Effector memory CD4-positive, alpha-beta T cell (primary cell): ENCODE results near the gene C1orf50.

Experiments used
- DNase-seq, 3 donors: peaks; one replicate each; pipeline ENCODE4 v3.0.0-alpha.2; 2020
- H3K27ac ChIP-seq: 2 replicates; pipeline ENCODE4 v1.7.0; 2013; ENCODE audit warnings: mild to moderate bottlenecking, low read length, moderate library complexity; ENCODE audit not compliant: insufficient read depth, poor library complexity, severe bottlenecking
- H3K27me3 ChIP-seq: replicated peaks from 2 replicates; pipeline ENCODE4 v1.7.0; 2013; ENCODE audit warnings: mild to moderate bottlenecking, low read length; ENCODE audit not compliant: insufficient read depth, control insufficient read depth, poor library complexity, severe bottlenecking
- H3K36me3 ChIP-seq: 2 replicates; pipeline ENCODE4 v1.7.0; 2013; ENCODE audit warnings: mild to moderate bottlenecking, low read length, moderate library complexity; ENCODE audit not compliant: control insufficient read depth, insufficient read depth
- H3K4me1 ChIP-seq: 2 replicates; pipeline ENCODE4 v1.7.0; 2013; ENCODE audit warnings: low read length, mild to moderate bottlenecking; ENCODE audit not compliant: control insufficient read depth, insufficient read depth, poor library complexity, severe bottlenecking
- H3K4me3 ChIP-seq: 2 replicates; pipeline ENCODE4 v1.7.0; 2013; ENCODE audit warnings: low read length, low read depth, mild to moderate bottlenecking; ENCODE audit not compliant: insufficient read depth, poor library complexity, severe bottlenecking
- H3K9me3 ChIP-seq: 2 replicates; pipeline ENCODE4 v1.7.0; 2013; ENCODE audit warnings: mild to moderate bottlenecking, low read length, moderate library complexity; ENCODE audit not compliant: control insufficient read depth

C1orf50 gene

GRCh38 chr1:42774928-42775526 is 8.0 kb downstream of the C1orf50 start:
- H3K9me3 ChIP-seq: no peaks in the 10 kb centered on the region
- no peak overlapping the region for H3K4me3 ChIP-seq
- no peaks in the 10 kb centered on the region for H3K27me3 ChIP-seq
- no peaks in the 10 kb centered on the region for H3K4me1 ChIP-seq
- no peak for DNase-seq
- H3K36me3 ChIP-seq: peaks cover 34% of the 10 kb centered on the region
- no peak overlapping the region for H3K27ac ChIP-seq

- DNase-seq: no peak
- Histone ChIP-seq H3K4me3 (no peak overlapping the region), H3K9me3 (no peaks in the 10 kb centered on the region), H3K27ac (no peak overlapping the region), H3K36me3 (peaks cover 40% of the 10 kb centered on the region), H3K4me1 (no peaks in the 10 kb centered on the region), H3K27me3 (no peaks in the 10 kb centered on the region)
These were observed 9.5 kb downstream of the C1orf50 start for GRCh38 chr1:42776502-42776901.

GRCh38 chr1:42777852-42778251 is 10.8 kb downstream of the C1orf50 start:
- Histone ChIP-seq H3K4me3 (no peak overlapping the region), H3K27me3 (no peaks in the 10 kb centered on the region), H3K27ac (no peak overlapping the region), H3K36me3 (peaks cover 36% of the 10 kb centered on the region), H3K9me3 (no peaks in the 10 kb centered on the region), H3K4me1 (no peaks in the 10 kb centered on the region)
- DNase-seq: peak in 1 of 3 donors; percentile 7

- Histone ChIP-seq H3K4me3 (no peak overlapping the region), H3K9me3 (no peaks in the 10 kb centered on the region), H3K4me1 (no peaks in the 10 kb centered on the region), H3K27ac (no peak overlapping the region), H3K27me3 (no peaks in the 10 kb centered on the region), H3K36me3 (peaks cover 26% of the 10 kb centered on the region)
- no peak for DNase-seq
These were observed 12.7 kb downstream of the C1orf50 start for GRCh38 chr1:42779725-42780124.

GRCh38 chr1:42780176-42780575 is 13.1 kb downstream of the C1orf50 start:
- no peaks in the 10 kb centered on the region for H3K27me3 ChIP-seq
- H3K9me3 ChIP-seq: no peaks in the 10 kb centered on the region
- no peak overlapping the region for H3K27ac ChIP-seq
- no peak for DNase-seq
- H3K36me3 ChIP-seq: peaks cover 22% of the 10 kb centered on the region
- no peak overlapping the region for H3K4me3 ChIP-seq
- H3K4me1 ChIP-seq: peaks cover 4% of the 10 kb centered on the region

GRCh38 chr1:42783092-42783491 is 16.0 kb downstream of the C1orf50 start:
- Histone ChIP-seq H3K36me3 (peaks cover 5% of the 10 kb centered on the region), H3K4me1 (peaks cover 10% of the 10 kb centered on the region), H3K27ac (no peak overlapping the region), H3K9me3 (no peaks in the 10 kb centered on the region), H3K4me3 (no peak overlapping the region), H3K27me3 (no peaks in the 10 kb centered on the region)
- DNase-seq: no peak

GRCh38 chr1:42784547-42784945 is 17.5 kb downstream of the C1orf50 start:
- no peaks in the 10 kb centered on the region for H3K9me3 ChIP-seq
- no peak for DNase-seq
- H3K36me3 ChIP-seq: peaks cover 5% of the 10 kb centered on the region
- H3K4me3 ChIP-seq: peak overlapping the region; percentile 41
- no peak overlapping the region for H3K27ac ChIP-seq
- H3K27me3 ChIP-seq: no peaks in the 10 kb centered on the region
- peaks cover 10% of the 10 kb centered on the region for H3K4me1 ChIP-seq

GRCh38 chr1:42784946-42785693 is 18.1 kb downstream of the C1orf50 start, which contains the start of gene TMEM269:
TSS of gene TMEM269 (plus strand) at chr1:42784991. CDS start at chr1:42789894, 4,903 bp downstream.
- no peak within 1 kb of the TSS for H3K27ac ChIP-seq
- peaks cover 10% of the 10 kb centered on the region for H3K4me1 ChIP-seq
- H3K9me3 ChIP-seq: no peaks in the 10 kb centered on the region
- H3K4me3 ChIP-seq: peak within 1 kb of the TSS; percentile 41
- peak in 2 of 3 donors; percentile 4 to 7 for DNase-seq
- peaks cover 5% of the 10 kb centered on the region for H3K36me3 ChIP-seq
- no peaks in the 10 kb centered on the region for H3K27me3 ChIP-seq

GRCh38 chr1:42786097-42786496 is 19.0 kb downstream of the C1orf50 start:
- Histone ChIP-seq H3K9me3 (no peaks in the 10 kb centered on the region), H3K36me3 (no peaks in the 10 kb centered on the region), H3K27ac (no peak overlapping the region), H3K4me1 (peaks cover 10% of the 10 kb centered on the region), H3K27me3 (no peaks in the 10 kb centered on the region), H3K4me3 (no peak overlapping the region)
- DNase-seq: no peak

- Histone ChIP-seq H3K27me3 (no peaks in the 10 kb centered on the region), H3K4me1 (peaks cover 10% of the 10 kb centered on the region), H3K27ac (no peak overlapping the region), H3K4me3 (no peak overlapping the region), H3K36me3 (no peaks in the 10 kb centered on the region), H3K9me3 (no peaks in the 10 kb centered on the region)
- no peak for DNase-seq
These were observed 21.0 kb downstream of the C1orf50 start for GRCh38 chr1:42788021-42788420.
